ENCODE measurements around the gene DNPEP. TPM values are rescaled to one million over a fixed set of nuclear protein-coding genes. Genes with fewer than 3 reads are reported as not detected.

The DNPEP gene
- total and polyA plus RNA-seq, 2 of the 8 experiments (the other 6 are each of a cell fraction or from before 2014, with no cell fraction given), result 59.8 to 109 TPM

- DNase-seq (ENCODE audit: low read depth in 1 of 2, low spot score in 2 of 2) (no peak), FAIRE-seq (no peak)
- WGBS, 2 experiments (ENCODE audit: extremely low coverage in 1 of 2, insufficient coverage in 1 of 2, insufficient read length in 1 of 2, insufficient replicate concordance in 2 of 2, low coverage in 1 of 2, low lambda C conversion rate in 2 of 2, missing lambda C conversion rate in 1 of 2), result 75% methylated on average over 5 of the region's 5 CpGs; no CpG with 5 or more reads in 1 of the 2 experiments
- Histone ChIP-seq H4K91ac (replicated peaks; ENCODE audit: insufficient read length, low read length) (no peak overlapping the region), H3K4ac (replicated peaks; ENCODE audit: insufficient read length, low read depth, low read length) (no peak overlapping the region), H3K4me2 (ENCODE audit: insufficient read depth in 1 of 2, low read depth in 2 of 2, low read length in 2 of 2) (no peak overlapping the region), H3K27me3 (replicated peaks in 1 of 4; ENCODE audit: control insufficient read depth in 3 of 4, extremely low read depth in 1 of 4, insufficient read depth in 3 of 4, low read length in 3 of 4) (peaks cover 0 to 25% (median 16%) of the 10 kb centered on the region in 4 experiments; a peak in 6 of 7 replicates), H2BK120ac (replicated peaks; ENCODE audit: low read depth, low read length) (no peak overlapping the region), H2BK20ac (ENCODE audit: low read length) (no peak overlapping the region), H2BK12ac (ENCODE audit: low read depth, low read length) (no peak overlapping the region), H2BK15ac (ENCODE audit: low read length) (no peak overlapping the region), H3K9me3 (ENCODE audit: insufficient read depth in 2 of 2, low read depth in 1 of 2, low read length in 1 of 2) (no peaks in the 10 kb centered on the region), H4K20me1 (replicated peaks in 1 of 2; ENCODE audit: control insufficient read depth in 1 of 2, insufficient read depth in 2 of 2, low read length in 2 of 2) (no peaks in the 10 kb centered on the region), H3K14ac (ENCODE audit: insufficient read length) (no peak overlapping the region), H2BK5ac (ENCODE audit: low read depth, low read length) (no peak overlapping the region), H3K4me1 (replicated peaks in 1 of 4; ENCODE audit: control insufficient read depth in 3 of 4, insufficient read depth in 4 of 4, low read length in 3 of 4) (peaks cover 0 to 17% (median 9%) of the 10 kb centered on the region in 4 experiments; a peak in 6 of 7 replicates), H3K4me3 (ENCODE audit: extremely low read depth in 1 of 4, insufficient read depth in 2 of 4, low read depth in 3 of 4, low read length in 4 of 4) (no peak overlapping the region), H3K18ac (ENCODE audit: extremely low read depth, low read length) (no peak overlapping the region), H2AK5ac (ENCODE audit: low read depth, low read length) (no peak overlapping the region), H4K8ac (ENCODE audit: extremely low read depth, insufficient read depth, low read length) (no peak overlapping the region; the same call in 1 of the 2 replicates), H3K36me3 (ENCODE audit: control insufficient read depth in 2 of 4, insufficient read depth in 4 of 4, low read length in 3 of 4) (no peaks in the 10 kb centered on the region), H4K5ac (ENCODE audit: insufficient read length, low read depth, low read length) (no peak overlapping the region), H3K23ac (ENCODE audit: insufficient read length) (no peak overlapping the region), H3K56ac (replicated peaks; ENCODE audit: insufficient read length, low read depth, low read length) (no peak overlapping the region), H3K79me2 (ENCODE audit: control insufficient read depth in 1 of 2, insufficient read depth in 2 of 2, low read length in 2 of 2) (no peaks in the 10 kb centered on the region), H3K23me2 (ENCODE audit: low read depth, low read length) (peaks cover 9% of the 10 kb centered on the region; the same call in 1 of the 2 replicates), H3K27ac (ENCODE audit: low read depth, low read length) (no peak overlapping the region), H3K79me1 (ENCODE audit: low read depth, low read length) (no peaks in the 10 kb centered on the region), H2AFZ (ENCODE audit: low read length) (no peak overlapping the region), H3K9ac (replicated peaks in 1 of 4; ENCODE audit: extremely low read depth in 1 of 4, low read depth in 3 of 4, low read length in 3 of 4) (no peak overlapping the region)
- ChIA-PET CTCF (ENCODE audit: partially characterized antibody) (interaction anchor here (1.2 to 113.1 kb wide), 5 partner anchors 22 to 204 kb away, joined by 3 to 7248 read pairs (median 186); partner anchors contain the start of genes ASIC4, CHPF, DES and DNPEP), POLR2A (ENCODE audit: partially characterized antibody) (interaction anchor here (1.2 to 5.3 kb wide), 6 partner anchors 8 to 70 kb away, joined by 3 to 30 read pairs (median 4); partner anchors contain the start of gene DES)
- TF ChIP-seq YY1 (IDR thresholded peaks at IDR 0.05; ENCODE audit: low read depth, low read length) (no peak), SP4 (IDR thresholded peaks at IDR 0.05; ENCODE audit: low read length) (no peak), TAF1 (IDR thresholded peaks at IDR 0.05; ENCODE audit: low read depth, low read length) (no peak), SAP30 (IDR thresholded peaks at IDR 0.05; ENCODE audit: insufficient read depth, insufficient replicate concordance, low read length) (no peak), MAX (IDR thresholded peaks at IDR 0.05) (no peak), ATF3 (IDR thresholded peaks at IDR 0.05; ENCODE audit: insufficient read depth, low read depth, low read length) (no peak), BACH1 (IDR thresholded peaks at IDR 0.05; ENCODE audit: low read length) (no peak)
These were observed 48.8 kb upstream of the DNPEP start for GRCh38 chr2:219436491-219436890.

All from H1 (cell line).